ENCODE data around the gene ANKRD50.

Gene ANKRD50

GRCh38 chr4:124708517-124709300 is 3.8 kb downstream of the ANKRD50 start:
- no peak for DNase-seq (ENCODE audit: low spot score)

- DNase-seq (ENCODE audit: low spot score), result no peak
Observed at GRCh38 chr4:124705393-124705792, 7.1 kb downstream of the ANKRD50 start.

GRCh38 chr4:124703154-124703553 is 9.4 kb downstream of the ANKRD50 start:
- no peak for DNase-seq (ENCODE audit: low spot score)

- DNase-seq (ENCODE audit: low spot score), result no peak
Observed at GRCh38 chr4:124697441-124697840, 15.1 kb downstream of the ANKRD50 start.

GRCh38 chr4:124696182-124696581 is 16.4 kb downstream of the ANKRD50 start:
- DNase-seq (ENCODE audit: low spot score), result no peak

- no peak for DNase-seq (ENCODE audit: low spot score)
Observed at GRCh38 chr4:124694946-124695598, 17.5 kb downstream of the ANKRD50 start.

GRCh38 chr4:124694306-124694705 is 18.2 kb downstream of the ANKRD50 start:
- no peak for DNase-seq (ENCODE audit: low spot score)

GRCh38 chr4:124691801-124692200 is 20.7 kb downstream of the ANKRD50 start:
- DNase-seq (ENCODE audit: low spot score), result no peak

- DNase-seq (ENCODE audit: low spot score), result no peak
Observed at GRCh38 chr4:124686279-124686678, 26.3 kb downstream of the ANKRD50 start.

GRCh38 chr4:124685851-124686250 is 26.7 kb downstream of the ANKRD50 start:
- no peak for DNase-seq (ENCODE audit: low spot score)

GRCh38 chr4:124684301-124684700 is 28.2 kb downstream of the ANKRD50 start:
- DNase-seq (ENCODE audit: low spot score), result no peak

GRCh38 chr4:124682384-124682783 is 30.1 kb downstream of the ANKRD50 start:
- DNase-seq (ENCODE audit: low spot score), result no peak

GRCh38 chr4:124666496-124666895 is 46.0 kb downstream of the ANKRD50 start:
- DNase-seq (ENCODE audit: low spot score), result no peak

- DNase-seq (ENCODE audit: low spot score), result no peak
Observed at GRCh38 chr4:124658795-124659194, 53.7 kb downstream of the ANKRD50 start.

GRCh38 chr4:124650614-124651013 is 61.9 kb downstream of the ANKRD50 start:
- DNase-seq (ENCODE audit: low spot score), result no peak

- no peak for DNase-seq (ENCODE audit: low spot score)
Observed at GRCh38 chr4:124647599-124647998, 64.9 kb downstream of the ANKRD50 start.

GRCh38 chr4:124644621-124645020 is 67.9 kb downstream of the ANKRD50 start:
- DNase-seq (ENCODE audit: low spot score), result no peak

- no peak for DNase-seq (ENCODE audit: low spot score)
Observed at GRCh38 chr4:124642846-124643245, 69.7 kb downstream of the ANKRD50 start.

GRCh38 chr4:124641715-124642381 is 70.7 kb downstream of the ANKRD50 start:
- DNase-seq (ENCODE audit: low spot score), result no peak

- DNase-seq (ENCODE audit: low spot score), result no peak
Observed at GRCh38 chr4:124640022-124640730, 72.4 kb downstream of the ANKRD50 start.

GRCh38 chr4:124637321-124637720 is 75.2 kb downstream of the ANKRD50 start:
- DNase-seq (ENCODE audit: low spot score), result no peak

GRCh38 chr4:124636788-124637187 is 75.7 kb downstream of the ANKRD50 start:
- no peak for DNase-seq (ENCODE audit: low spot score)

Measured in hematopoietic multipotent progenitor cell treated with erythropoietin and hydrocortisone succinate and interleukin-3 and kit ligand, for 17 days (in vitro differentiated cells).